ENCODE results near the gene KCNIP1.
"Not testable (repeated sequence)": the region's sequence is repeated elsewhere in the genome, so short reads cannot be mapped to it uniquely, and the experiment has no call there.

Gene KCNIP1

GRCh38 chr5:170757182-170757601 is 253.4 kb downstream of the KCNIP1 start:
- DNase-seq = no peak

DNA sequence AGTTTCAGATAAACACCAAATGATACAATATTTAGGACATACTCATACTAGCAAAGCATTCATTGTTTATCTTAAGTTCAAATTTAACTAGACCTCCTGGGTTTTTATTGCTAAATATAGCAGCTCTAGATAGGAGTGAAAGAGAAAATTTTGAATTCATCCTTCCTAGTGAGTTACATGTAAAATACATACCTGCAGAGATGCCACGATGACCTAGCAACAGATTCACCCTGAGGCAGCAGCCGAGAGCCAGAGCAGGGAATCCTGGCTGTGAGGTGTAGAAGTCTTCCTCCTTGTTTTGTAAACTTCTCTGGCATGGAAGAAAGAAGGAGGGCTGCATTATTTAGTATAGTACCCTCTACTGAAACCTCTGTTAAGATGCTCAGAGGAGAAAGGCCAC is 253.8 kb downstream of the KCNIP1 start:
- DNase-seq = no peak

GRCh38 chr5:170758481-170758880 is 254.7 kb downstream of the KCNIP1 start:
- DNase-seq = no peak

DNA sequence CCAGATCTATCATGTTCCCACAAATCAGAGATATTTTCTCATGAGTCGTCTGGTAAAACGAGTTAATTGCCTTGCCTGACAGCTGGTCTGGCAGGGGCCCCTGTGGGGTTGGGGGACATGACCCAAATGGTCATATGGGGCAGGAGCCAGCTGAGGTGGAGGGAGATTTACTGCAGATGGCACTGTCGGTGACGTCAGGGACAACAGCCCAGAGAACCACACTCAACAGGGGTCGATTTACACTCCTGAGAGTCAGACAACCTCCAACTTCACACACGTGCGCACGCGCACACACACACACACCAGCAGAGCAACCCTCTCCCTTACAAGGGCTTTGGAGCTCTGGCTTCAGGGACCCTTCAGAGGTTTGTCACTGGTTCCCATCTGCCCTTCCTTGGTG is 256.3 kb downstream of the KCNIP1 start:
- no peak for DNase-seq

DNA sequence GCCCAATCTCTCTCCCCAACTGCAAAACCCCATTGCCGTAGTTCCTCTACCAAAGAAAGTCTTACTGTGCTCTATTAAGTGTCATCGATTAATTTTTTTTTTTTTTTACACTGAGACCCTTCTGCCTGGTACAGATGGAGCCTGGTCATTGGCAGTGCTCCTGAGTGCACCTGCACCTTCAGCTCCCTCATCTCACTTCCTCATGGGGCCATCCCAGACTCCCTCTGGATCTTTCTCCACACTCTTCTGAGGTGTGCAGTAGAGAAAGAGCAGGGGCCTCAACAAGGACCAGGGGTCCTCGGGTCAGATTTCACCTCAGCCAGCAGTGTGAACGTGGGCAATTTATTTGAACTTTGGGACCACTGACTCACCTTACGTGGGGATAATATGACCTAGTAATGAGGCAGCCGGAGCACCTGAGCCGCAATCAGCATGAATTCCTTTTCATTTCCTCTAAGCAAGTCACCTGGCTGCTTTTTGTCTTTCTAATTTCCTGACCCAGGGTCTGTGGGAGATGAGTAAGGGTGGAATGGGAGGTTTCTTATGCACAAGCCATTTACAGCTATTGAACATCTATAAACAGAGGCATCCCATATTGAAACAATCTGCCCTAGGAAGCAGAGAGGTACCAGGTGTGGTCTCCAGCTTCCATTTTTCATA is 257.4 kb downstream of the KCNIP1 start:
- no peak for DNase-seq

DNA sequence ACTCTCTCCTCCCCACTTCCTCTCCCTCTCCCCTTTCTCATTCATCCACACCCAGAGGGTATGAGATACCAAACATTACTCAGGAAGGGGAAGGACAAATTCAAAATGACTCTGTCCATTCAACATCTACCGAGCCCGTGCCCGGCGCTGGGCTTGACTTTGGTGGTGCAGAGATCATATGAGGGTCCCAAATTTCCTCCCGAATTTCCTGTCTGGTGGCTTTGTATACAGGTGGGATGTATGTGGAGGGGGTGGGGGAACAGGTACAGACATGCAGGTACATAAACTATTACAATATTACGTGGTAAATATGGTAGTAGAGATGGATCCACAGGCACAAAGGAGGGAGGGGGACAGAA is 257.9 kb downstream of the KCNIP1 start:
- no peak for DNase-seq

GRCh38 chr5:170762298-170762697 is 258.5 kb downstream of the KCNIP1 start:
- DNase-seq = not testable (repeated sequence)

- not testable (repeated sequence) for DNase-seq
Measured at GRCh38 chr5:170765868-170766267, 262.0 kb downstream of the KCNIP1 start.

DNA sequence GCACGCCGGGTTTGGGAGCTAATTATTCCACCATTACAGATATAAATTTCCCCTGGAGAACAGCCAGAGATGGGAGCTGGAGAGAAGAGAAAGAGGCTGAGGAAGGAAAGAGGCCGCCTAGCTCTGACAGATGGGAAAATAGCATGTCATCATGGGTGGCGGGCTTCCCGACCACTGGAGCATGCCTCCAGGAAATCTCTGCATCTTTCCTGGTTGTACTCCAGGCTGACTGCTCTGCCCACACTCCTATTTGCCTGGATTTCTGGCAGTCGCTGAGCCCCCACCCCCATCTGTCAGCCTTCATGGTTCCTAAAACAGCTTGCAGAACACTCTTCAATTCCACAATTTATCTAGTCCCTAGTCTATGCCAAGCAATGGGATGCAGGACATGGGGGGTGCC is 265.4 kb downstream of the KCNIP1 start:
- DNase-seq = peak; percentile 96

GRCh38 chr5:170769898-170770416 is 266.1 kb downstream of the KCNIP1 start:
- no peak for DNase-seq

GRCh38 chr5:170771496-170771895 is 267.7 kb downstream of the KCNIP1 start:
- DNase-seq = no peak

- DNase-seq = no peak
Measured at GRCh38 chr5:170773024-170773985, 269.5 kb downstream of the KCNIP1 start.

DNA sequence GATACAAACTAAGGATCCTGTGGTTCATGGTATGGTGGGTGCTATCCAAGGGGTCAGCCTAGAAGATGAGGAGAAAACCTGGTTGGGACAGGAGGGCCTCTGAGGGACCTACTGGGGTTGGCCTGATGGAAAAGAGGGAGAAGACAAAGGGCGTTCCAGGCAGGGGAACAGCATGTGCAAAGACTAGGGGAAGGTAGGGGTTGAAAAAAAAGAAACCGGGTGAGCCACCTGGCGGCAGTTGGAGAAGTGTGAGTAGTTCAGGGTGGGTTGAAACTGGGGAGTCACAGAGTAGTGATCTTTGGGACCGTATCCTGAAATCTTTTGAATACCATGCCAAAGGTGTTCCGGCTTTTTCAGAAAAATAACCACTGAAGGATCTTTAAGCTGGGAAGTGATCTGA is 271.0 kb downstream of the KCNIP1 start:
- DNase-seq = no peak

DNA sequence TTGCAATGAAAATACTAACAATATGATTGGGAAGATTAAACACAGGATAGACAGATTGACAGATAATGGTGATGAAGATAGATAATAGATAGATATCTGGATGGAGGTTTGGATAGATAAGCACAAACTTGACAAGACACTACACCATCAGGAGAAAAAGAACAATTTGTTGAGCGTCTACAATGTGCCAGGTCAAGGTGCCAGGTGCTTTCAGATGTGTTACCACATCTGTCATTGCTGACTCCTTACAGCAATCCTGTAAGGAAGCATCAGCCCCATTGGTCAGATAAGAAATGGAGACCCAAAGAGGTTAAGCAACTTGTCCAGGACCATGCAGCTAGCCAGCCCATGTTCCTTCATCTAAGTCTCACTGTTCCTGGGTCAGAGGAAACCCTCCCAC is 278.1 kb downstream of the KCNIP1 start:
- DNase-seq = no peak

- DNase-seq = peak; percentile 44
Measured at GRCh38 chr5:170782438-170782837, 278.6 kb downstream of the KCNIP1 start.

DNA sequence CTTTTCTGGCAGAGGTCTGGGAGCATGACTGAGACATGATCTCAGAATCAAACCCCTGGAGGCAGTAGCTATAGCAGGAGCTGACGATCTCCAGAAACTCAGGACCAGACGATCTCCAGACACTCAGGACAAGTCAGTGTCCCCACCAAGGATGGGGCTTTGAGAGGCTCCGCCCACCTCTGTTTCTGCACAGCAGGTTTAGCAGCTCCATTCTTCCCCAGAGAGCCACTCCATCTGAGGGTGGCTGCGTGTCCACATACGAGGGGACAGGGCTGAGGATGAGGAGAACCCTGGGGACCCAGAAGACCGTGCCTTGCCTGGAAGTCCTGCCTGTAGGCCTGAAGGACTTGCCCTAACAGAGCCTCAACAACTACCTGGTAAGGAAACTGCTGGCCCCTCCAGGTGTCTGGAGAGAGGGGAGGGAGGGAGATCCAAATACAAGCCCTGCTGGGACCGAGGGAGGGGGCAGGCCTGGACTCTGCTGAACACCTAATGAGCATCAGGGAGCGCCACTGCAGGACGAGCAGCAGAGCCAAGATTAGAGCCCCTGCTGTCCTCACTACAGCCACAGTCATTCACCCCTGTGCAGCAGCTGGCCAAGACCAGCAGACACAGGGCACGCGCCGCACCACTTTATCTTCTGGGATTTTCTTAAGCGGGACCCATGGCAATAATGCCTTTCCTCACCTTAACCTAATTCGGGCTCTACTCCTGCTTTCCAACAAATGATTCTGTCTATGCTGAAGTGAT is 279.9 kb downstream of the KCNIP1 start, which contains the start of gene GABRP:
Gene GABRP, plus strand, starts transcription at position 228 of the 750 bp plus-strand sequence. CDS start 4,891 bp downstream, outside the sequence.
- DNase-seq = no peak

DNA sequence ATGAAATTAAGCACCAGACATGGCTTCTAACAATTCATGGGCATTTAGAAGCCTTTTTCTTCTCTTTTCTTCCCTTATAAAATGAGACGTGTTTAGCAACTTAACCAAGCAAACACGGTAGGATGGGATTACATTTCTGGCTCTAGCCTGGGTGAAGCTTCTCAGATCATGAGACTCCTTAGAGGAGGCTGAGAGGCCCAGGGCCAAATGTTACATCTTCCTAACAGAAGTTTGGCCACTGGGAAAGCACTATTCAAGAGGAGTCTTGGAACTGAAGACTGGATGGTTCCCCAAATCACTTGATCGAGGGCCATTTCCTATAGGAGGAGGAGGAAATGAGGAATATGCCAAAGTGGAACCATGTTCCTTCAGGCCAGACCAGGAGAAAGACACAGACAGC is 281.6 kb downstream of the KCNIP1 start:
- DNase-seq = no peak
